GDM1 (cell line): ENCODE results near the gene KRT76.

Experiments
- DNase-seq: peaks from one replicate; lab custom pipeline; 2025; lab: John Stamatoyannopoulos, UW

The KRT76 gene

DNA sequence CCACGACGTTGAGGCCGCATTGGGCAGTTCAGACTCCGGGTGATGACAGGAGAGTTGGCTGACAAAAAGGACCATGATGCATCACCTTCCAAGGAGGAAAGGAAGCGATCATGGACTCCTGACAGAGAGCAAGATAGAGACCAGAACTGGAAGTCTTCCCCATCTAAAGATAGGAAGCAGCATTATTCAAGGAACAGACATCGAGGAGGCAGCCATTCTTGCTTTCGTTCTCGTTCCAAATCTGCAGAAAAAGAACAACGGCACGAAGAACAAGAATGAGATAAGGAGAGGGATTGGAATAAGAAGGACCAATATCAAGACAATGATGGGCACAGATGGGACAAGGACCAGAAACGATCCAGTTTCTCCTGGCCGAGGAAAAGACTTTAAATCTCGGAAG is 46.8 kb downstream of the KRT76 start:
- DNase-seq, result no peak

DNA sequence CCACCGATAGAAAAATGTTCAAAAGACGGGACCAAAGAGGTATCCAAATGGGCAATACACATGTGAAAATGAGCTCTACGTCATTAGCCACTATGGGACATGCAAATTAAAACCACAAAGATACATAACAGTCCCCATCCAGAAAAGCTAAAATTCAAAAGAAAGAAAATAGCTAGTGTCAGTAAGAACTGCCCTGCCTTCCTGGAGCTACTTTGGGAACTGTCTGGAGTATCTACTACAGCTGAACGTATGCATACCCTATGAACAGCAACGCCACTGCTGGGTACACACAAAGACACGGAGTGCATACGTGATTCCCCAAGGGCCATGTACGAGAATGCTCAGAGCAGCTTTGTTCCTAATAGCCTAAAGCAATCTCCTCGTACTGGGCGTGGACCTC is 48.0 kb downstream of the KRT76 start:
- no peak for DNase-seq

GRCh38 chr12:52728374-52728773 is 48.8 kb downstream of the KRT76 start:
- no peak for DNase-seq

- no peak for DNase-seq
Measured at GRCh38 chr12:52727037-52727436, 50.1 kb downstream of the KRT76 start.

DNA sequence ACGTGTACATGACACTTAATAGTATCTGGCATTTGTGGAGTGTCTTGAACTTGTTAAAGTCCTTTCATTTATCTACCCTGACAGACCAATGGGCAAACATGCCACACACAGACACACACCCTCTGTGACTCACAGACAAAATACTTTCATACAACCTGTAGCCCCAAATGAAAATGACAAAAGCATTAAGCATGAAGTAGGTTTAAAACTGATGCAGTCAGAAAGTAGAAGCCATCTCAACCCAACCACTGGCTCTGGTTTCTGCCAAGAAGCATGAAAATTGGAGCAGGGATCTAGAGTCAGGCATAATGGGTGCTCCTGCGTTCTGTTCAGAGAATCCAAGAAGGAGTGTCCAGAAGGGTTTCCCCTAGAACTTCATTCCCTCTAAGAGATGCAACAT is 50.7 kb downstream of the KRT76 start:
- DNase-seq, result no peak

DNA sequence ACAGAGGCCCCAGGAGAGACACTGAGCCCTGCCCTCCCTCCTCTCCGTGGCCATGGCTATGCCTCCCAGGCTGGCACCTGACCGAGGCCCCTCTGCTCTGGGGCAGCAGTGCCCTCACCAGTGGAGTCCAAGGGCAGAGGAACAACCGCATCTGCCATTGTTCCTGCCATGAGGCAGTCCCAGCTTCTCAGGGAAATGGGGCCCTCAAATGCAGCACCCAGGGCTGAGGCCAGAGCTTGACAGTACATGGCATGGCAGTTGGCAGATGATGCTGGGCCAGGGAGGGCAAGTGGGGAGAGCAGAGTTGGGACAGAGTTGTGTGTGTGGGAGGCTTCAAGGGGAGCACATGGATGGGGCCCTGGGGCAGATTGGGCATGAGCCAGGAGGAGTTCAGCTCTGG is 52.8 kb downstream of the KRT76 start:
- DNase-seq, result no peak

- no peak for DNase-seq
Measured at GRCh38 chr12:52722680-52723079, 54.5 kb downstream of the KRT76 start.

- no peak for DNase-seq
Measured at GRCh38 chr12:52721838-52722470, 55.2 kb downstream of the KRT76 start.

DNA sequence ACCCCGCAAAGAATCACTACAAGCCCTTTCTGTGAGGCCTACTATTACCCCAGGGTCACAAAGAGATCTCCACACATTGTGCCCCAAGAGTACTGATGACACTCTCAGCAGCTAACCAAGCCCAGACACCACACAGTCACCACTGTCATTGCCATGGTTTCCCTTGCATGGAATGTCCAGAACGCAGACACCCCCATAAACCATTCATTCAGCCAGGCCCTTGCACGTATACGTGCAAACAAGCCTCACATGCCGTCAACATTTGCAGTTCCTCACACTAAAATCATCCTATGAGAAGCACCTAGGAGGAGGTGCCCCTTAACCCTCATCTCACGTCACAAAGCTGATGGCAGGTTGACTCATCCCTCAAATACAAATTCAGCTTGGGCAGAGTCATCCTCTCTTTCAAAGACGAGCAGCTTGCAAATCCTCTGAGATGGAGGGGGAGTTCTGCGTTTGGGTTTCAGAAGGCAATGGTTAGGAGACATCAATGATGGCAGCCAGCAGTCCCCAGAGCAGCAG is 56.7 kb downstream of the KRT76 start:
- DNase-seq, result no peak
